IPS-18a (cell line): Measurements from ENCODE around the gene CENPT.
A peak's percentile ranks its signal among the peaks of the same experiment; 100 is the strongest.

ENCODE experiments used
- H3K27ac ChIP-seq: one replicate; pipeline ENCODE4 v1.5.1; 2013; ENCODE audit warnings: low read length
- H3K27me3 ChIP-seq: one replicate; pipeline ENCODE4 v1.6.1; 2013; ENCODE audit warnings: mild to moderate bottlenecking, low read length; ENCODE audit not compliant: control insufficient read depth, insufficient read depth
- H3K36me3 ChIP-seq: one replicate; pipeline ENCODE4 v1.6.1; 2013; ENCODE audit warnings: low read depth, low read length; ENCODE audit not compliant: control insufficient read depth
- H3K4me1 ChIP-seq: one replicate; pipeline ENCODE4 v1.6.1; 2013; ENCODE audit warnings: low read depth, low read length; ENCODE audit not compliant: control insufficient read depth
- H3K4me3 ChIP-seq: one replicate; pipeline ENCODE4 v1.5.1; 2013; ENCODE audit warnings: low read length
- H3K9ac ChIP-seq: one replicate; pipeline ENCODE4 v1.6.1; 2013; ENCODE audit warnings: mild to moderate bottlenecking, low read length, moderate library complexity
- H3K9me3 ChIP-seq: one replicate; pipeline ENCODE4 v1.6.1; 2013; ENCODE audit warnings: low read depth, low read length; ENCODE audit not compliant: control insufficient read depth

The CENPT gene

GRCh38 chr16:67883146-67883871 is 35.8 kb upstream of the CENPT start:
- Histone ChIP-seq H3K4me1 (peaks cover 7% of the 10 kb centered on the region), H3K27me3 (no peaks in the 10 kb centered on the region), H3K9me3 (no peaks in the 10 kb centered on the region), H3K27ac (no peak overlapping the region), H3K9ac (no peak overlapping the region), H3K4me3 (no peak overlapping the region), H3K36me3 (peaks cover 48% of the 10 kb centered on the region)

DNA sequence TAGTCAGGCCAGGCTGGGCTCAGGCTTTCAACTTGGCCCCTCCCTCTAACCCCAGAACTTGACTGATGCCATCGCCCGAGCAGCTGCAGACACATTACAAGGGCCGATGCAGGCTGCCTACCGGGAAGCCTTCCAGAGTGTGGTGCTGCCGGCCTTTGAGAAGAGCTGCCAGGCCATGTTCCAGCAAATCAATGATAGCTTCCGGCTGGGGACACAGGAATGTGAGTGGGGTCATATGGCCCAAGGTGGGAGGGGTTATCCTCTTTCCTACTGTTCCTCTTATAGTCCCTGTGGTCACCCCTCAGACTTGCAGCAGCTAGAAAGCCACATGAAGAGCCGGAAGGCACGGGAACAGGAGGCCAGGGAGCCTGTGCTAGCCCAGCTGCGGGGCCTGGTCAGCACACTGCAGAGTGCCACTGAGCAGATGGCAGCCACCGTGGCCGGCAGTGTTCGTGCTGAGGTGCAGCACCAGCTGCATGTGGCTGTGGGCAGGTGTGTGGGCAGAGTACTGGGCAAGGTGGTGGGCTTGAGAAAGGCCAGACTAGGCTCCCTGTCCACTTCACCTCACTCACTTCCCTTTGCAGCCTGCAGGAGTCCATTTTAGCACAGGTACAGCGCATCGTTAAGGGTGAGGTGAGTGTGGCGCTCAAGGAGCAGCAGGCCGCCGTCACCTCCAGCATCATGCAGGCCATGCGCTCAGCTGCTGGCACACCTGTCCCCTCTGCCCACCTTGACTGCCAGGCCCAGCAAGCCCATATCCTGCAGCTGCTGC is 35.1 kb upstream of the CENPT start:
- Histone ChIP-seq H3K36me3 (peaks cover 55% of the 10 kb centered on the region), H3K27ac (no peak overlapping the region), H3K9ac (no peak overlapping the region), H3K9me3 (no peaks in the 10 kb centered on the region), H3K27me3 (no peaks in the 10 kb centered on the region), H3K4me1 (peaks cover 7% of the 10 kb centered on the region), H3K4me3 (no peak overlapping the region)

- H3K27me3 ChIP-seq: no peaks in the 10 kb centered on the region
- H3K9me3 ChIP-seq: no peaks in the 10 kb centered on the region
- H3K27ac ChIP-seq: no peak overlapping the region
- peaks cover 62% of the 10 kb centered on the region for H3K36me3 ChIP-seq
- no peak overlapping the region for H3K4me3 ChIP-seq
- H3K9ac ChIP-seq: no peak overlapping the region
- peaks cover 7% of the 10 kb centered on the region for H3K4me1 ChIP-seq
Measured at GRCh38 chr16:67881621-67882161, 34.2 kb upstream of the CENPT start.

DNA sequence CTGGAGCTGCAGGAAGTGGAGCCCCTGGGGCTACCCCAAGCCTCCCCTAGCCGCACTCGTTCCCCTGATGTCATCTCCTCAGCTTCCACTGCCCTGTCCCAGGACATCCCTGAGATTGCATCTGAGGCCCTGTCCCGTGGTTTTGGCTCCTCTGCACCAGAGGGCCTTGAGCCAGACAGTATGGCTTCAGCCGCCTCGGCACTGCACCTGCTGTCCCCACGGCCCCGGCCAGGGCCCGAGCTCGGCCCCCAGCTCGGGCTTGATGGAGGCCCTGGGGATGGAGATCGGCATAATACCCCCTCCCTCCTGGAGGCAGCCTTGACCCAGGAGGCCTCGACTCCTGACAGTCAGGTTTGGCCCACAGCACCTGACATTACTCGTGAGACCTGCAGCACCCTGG is 33.1 kb upstream of the CENPT start:
- H3K27me3 ChIP-seq: no peaks in the 10 kb centered on the region
- no peaks in the 10 kb centered on the region for H3K9me3 ChIP-seq
- H3K9ac ChIP-seq: no peak overlapping the region
- no peak overlapping the region for H3K27ac ChIP-seq
- peaks cover 62% of the 10 kb centered on the region for H3K36me3 ChIP-seq
- H3K4me1 ChIP-seq: peaks cover 7% of the 10 kb centered on the region
- no peak overlapping the region for H3K4me3 ChIP-seq

GRCh38 chr16:67879936-67880335 is 32.4 kb upstream of the CENPT start:
- peaks cover 62% of the 10 kb centered on the region for H3K36me3 ChIP-seq
- no peak overlapping the region for H3K9ac ChIP-seq
- H3K27me3 ChIP-seq: no peaks in the 10 kb centered on the region
- H3K4me3 ChIP-seq: no peak overlapping the region
- no peaks in the 10 kb centered on the region for H3K9me3 ChIP-seq
- H3K27ac ChIP-seq: no peak overlapping the region
- peaks cover 5% of the 10 kb centered on the region for H3K4me1 ChIP-seq

DNA sequence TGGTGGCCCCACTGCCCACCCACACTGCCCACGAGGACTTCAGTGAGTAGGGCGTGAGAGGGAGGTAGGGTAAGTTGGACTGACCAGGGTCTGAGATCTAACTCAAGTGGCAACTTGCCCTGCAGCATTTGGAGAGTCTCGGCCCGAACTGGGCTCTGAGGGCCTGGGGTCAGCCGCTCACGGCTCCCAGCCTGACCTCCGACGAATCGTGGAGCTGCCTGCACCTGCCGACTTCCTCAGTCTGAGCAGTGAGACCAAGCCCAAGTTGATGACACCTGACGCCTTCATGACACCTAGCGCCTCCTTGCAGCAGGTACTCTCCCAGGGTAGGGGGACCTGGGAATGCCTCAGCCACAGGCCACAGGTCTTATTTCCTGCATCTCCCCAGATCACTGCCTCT is 32.0 kb upstream of the CENPT start:
- H3K27ac ChIP-seq: no peak overlapping the region
- H3K9ac ChIP-seq: no peak overlapping the region
- H3K4me3 ChIP-seq: no peak overlapping the region
- H3K9me3 ChIP-seq: no peaks in the 10 kb centered on the region
- H3K27me3 ChIP-seq: no peaks in the 10 kb centered on the region
- peaks cover 62% of the 10 kb centered on the region for H3K36me3 ChIP-seq
- H3K4me1 ChIP-seq: peaks cover 2% of the 10 kb centered on the region

- Histone ChIP-seq H3K4me3 (no peak overlapping the region), H3K36me3 (peaks cover 62% of the 10 kb centered on the region), H3K9me3 (no peaks in the 10 kb centered on the region), H3K27me3 (no peaks in the 10 kb centered on the region), H3K27ac (no peak overlapping the region), H3K4me1 (peaks cover 1% of the 10 kb centered on the region), H3K9ac (no peak overlapping the region)
Measured at GRCh38 chr16:67878846-67879245, 31.4 kb upstream of the CENPT start.

GRCh38 chr16:67878232-67878631 is 30.7 kb upstream of the CENPT start:
- Histone ChIP-seq H3K4me3 (no peak overlapping the region), H3K9ac (no peak overlapping the region), H3K4me1 (peaks cover 4% of the 10 kb centered on the region), H3K27ac (no peak overlapping the region), H3K27me3 (no peaks in the 10 kb centered on the region), H3K9me3 (no peaks in the 10 kb centered on the region), H3K36me3 (peaks cover 61% of the 10 kb centered on the region)

DNA sequence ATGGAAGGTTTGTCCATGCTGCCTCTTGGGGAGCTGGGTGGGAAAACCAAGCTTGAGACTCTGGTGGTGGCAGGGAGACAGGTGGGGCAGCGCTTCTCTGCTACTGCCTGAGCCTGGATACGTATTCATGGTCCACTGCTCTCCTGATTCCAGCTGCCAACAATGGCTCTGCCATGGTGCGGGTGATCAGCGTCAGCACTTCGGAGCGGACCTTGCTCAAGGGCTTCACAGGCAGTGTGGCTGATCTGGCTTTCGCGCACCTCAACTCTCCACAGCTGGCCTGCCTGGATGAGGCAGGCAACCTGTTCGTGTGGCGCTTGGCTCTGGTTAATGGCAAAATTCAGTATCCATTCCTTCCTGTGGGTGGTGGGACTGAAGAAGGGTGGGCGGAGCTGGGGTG is 29.6 kb upstream of the CENPT start:
- Histone ChIP-seq H3K36me3 (peaks cover 49% of the 10 kb centered on the region), H3K4me3 (no peak overlapping the region), H3K27ac (no peak overlapping the region), H3K9ac (no peak overlapping the region), H3K9me3 (no peaks in the 10 kb centered on the region), H3K4me1 (peaks cover 4% of the 10 kb centered on the region), H3K27me3 (no peaks in the 10 kb centered on the region)

DNA sequence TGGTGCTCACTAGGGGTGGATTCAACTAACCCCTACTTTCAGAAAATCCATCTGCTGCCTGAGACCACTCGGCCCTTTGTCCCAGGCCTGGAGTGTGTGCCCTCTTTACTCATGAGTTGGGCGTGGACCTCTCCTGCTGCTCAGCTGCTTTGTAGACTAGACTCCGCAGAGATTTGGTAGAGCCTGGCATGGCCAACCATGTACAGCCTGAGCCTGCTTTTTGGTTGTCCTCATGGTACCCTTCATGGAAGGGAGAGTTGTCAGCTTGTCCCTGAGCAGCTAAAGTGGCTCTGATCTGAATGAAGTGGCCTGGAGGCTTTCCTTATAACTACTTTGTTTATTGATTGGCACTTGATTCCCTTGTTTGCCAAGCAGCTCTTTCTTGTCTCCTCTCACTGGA is 26.9 kb upstream of the CENPT start:
- Histone ChIP-seq H3K4me3 (peak overlapping the region; percentile 74), H3K4me1 (peaks cover 4% of the 10 kb centered on the region), H3K9ac (no peak overlapping the region), H3K36me3 (peaks cover 39% of the 10 kb centered on the region), H3K27ac (no peak overlapping the region), H3K27me3 (no peaks in the 10 kb centered on the region), H3K9me3 (no peaks in the 10 kb centered on the region)

DNA sequence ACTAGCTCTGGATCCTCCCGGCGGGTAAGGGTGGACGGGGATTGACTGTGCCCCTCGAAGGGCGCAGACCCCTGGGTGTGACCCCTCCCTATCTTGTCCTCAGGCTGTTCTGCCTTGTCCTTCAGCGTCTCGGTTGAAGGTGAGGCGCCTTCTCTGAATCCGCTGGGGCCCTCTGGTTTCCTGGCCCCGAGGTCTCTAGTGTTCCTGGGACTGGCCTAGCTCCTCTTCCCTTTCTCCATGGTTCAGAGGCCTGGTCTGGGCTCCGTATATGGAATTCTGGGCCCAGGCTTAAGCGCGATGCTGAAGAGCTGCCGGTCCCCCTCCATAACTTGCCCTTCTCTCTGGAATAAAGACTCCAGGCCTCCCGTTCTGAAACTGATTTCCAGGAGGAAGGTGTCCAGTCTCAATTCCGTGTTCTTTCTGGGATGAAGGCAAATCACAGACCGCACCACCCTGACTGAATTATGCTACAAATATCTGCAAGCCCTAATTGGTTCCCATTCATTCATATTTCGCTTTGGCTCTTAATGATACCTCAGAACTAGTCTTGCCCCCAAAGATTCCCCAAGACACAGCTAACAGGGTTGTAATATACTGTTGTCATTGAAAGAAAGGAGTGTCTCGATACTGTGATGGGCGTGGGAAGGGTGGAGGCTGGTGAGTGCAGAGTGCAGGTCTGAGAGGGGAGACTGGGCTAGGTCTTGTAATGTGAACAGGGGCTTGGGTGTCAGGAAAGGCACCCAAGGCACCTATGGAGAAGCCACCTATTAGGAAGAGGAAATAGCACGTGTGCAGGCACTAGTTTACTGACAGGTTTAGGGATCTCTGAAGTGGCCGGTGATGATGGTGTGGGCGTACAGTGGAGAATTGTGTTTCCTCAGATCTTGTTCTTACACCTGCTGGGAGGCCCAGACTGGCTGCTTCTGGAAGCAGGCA is 26.2 kb upstream of the CENPT start:
- peaks cover 4% of the 10 kb centered on the region for H3K4me1 ChIP-seq
- H3K27ac ChIP-seq: no peak overlapping the region
- H3K27me3 ChIP-seq: no peaks in the 10 kb centered on the region
- peak overlapping the region; percentile 64 for H3K9ac ChIP-seq
- H3K36me3 ChIP-seq: peaks cover 32% of the 10 kb centered on the region
- H3K9me3 ChIP-seq: no peaks in the 10 kb centered on the region
- peak overlapping the region; percentile 74 for H3K4me3 ChIP-seq
